GM12878 (cell line): ENCODE data around the gene BBX. TPM values are rescaled to one million over a fixed set of nuclear protein-coding genes. Genes with fewer than 3 reads are reported as not detected.

Source experiments
- ATAC-seq: fragments of 200-7000 bp; cut with Tn5 transposase; 3 replicates; pipeline ENCODE4 v1.9.1; 2020; ENCODE audit warnings: mild to moderate bottlenecking, moderate library complexity
- BruUV-seq: library from RNA; stranded (reverse); fragments of 400-500 nt; replicated peaks from 2 replicates; lab custom pipeline; 2021; lab: Mats Ljungman, UMichigan
- CTCF ChIA-PET: fragments of 300-600 bp; sonication (Branson Sonifier 250); formaldehyde crosslinking; extraction: SDS; loops from one replicate; lab custom pipeline; 2021; ENCODE audit warnings: inconsistent platforms; lab: Yijun Ruan, JAX
- POLR2A ChIA-PET: fragments of 350-600 bp; formaldehyde crosslinking; extraction: SDS; loops from one replicate; lab custom pipeline; 2021; ENCODE audit warnings: inconsistent platforms; lab: Charles Lee
- RAD21 ChIA-PET: fragments of 300-600 bp; sonication (Branson Sonifier 250); formaldehyde crosslinking; loops from one replicate; lab custom pipeline; 2023; ENCODE audit warnings: antibody characterized with exemption; ENCODE audit not compliant: unreplicated experiment; lab: Charles Lee
- SMC1A ChIA-PET: fragments of 300-600 bp; sonication (Branson Sonifier 250); formaldehyde crosslinking; loops from one replicate; lab custom pipeline; 2023; ENCODE audit not compliant: unreplicated experiment, uncharacterized antibody; lab: Charles Lee
- DNase-seq: peaks from one replicate; pipeline ENCODE4 v3.0.0-alpha.2; 2011; ENCODE audit warnings: low read depth, low spot score
- FAIRE-seq: peaks from 3 replicates; lab custom pipeline; 2011; peaks lifted over from hg19 to GRCh38; lab: Jason Lieb, UNC
- H2AFZ ChIP-seq: 2 replicates; pipeline ENCODE4 v1.6.0; 2011; ENCODE audit warnings: low read depth, low read length, control low read depth; ENCODE audit not compliant: control insufficient read depth
- H3K27ac ChIP-seq: 2 replicates; pipeline ENCODE4 v1.5.1; 2011; ENCODE audit warnings: control low read depth; ENCODE audit not compliant: control insufficient read depth, insufficient read depth
- H3K27me3 ChIP-seq, 2 experiments: replicated peaks in 1 of 2; 2 replicates each; pipeline versions ENCODE4 v1.6.0 to v1.6.1; 2011; ENCODE audit warnings: low read length in 1 of 2; ENCODE audit not compliant: control insufficient read depth in 2 of 2, insufficient read depth in 2 of 2
- H3K36me3 ChIP-seq, 2 experiments: 2 replicates each; pipeline ENCODE4 v1.5.1; 2011; ENCODE audit warnings: low read length in 1 of 2; ENCODE audit not compliant: control insufficient read depth in 2 of 2, insufficient read depth in 2 of 2
- H3K4me1 ChIP-seq: 2 replicates; pipeline ENCODE4 v1.6.1; 2011; ENCODE audit warnings: mild to moderate bottlenecking, low read length, moderate library complexity, mixed read lengths; ENCODE audit not compliant: control insufficient read depth, insufficient read depth
- H3K4me2 ChIP-seq: 2 replicates; pipeline ENCODE4 v1.6.0; 2011; ENCODE audit warnings: control low read depth; ENCODE audit not compliant: control insufficient read depth, insufficient read depth
- H3K4me3 ChIP-seq: fragments of 200-600 bp; sonication (generic); 2 replicates; pipeline ENCODE4 v1.5.1; 2016
- H3K79me2 ChIP-seq: 2 replicates; pipeline ENCODE4 v1.6.0; 2011; ENCODE audit warnings: low read length; ENCODE audit not compliant: control insufficient read depth, insufficient read depth
- H3K9ac ChIP-seq: 2 replicates; pipeline ENCODE4 v1.8.0; 2011; ENCODE audit warnings: low read length, control low read depth, mixed read lengths; ENCODE audit not compliant: control insufficient read depth, insufficient read depth
- H3K9me3 ChIP-seq: replicated peaks from 3 replicates; pipeline ENCODE4 v1.5.1; 2011; ENCODE audit warnings: mild to moderate bottlenecking, low read length; ENCODE audit not compliant: control insufficient read depth, insufficient read depth
- H4K20me1 ChIP-seq: 2 replicates; pipeline ENCODE4 v1.6.0; 2011; ENCODE audit not compliant: control insufficient read depth, insufficient read depth
- FOXK2 ChIP-seq: fragments of 450-650 bp; IDR thresholded peaks from 2 replicates; pipeline ENCODE4 v1.6.1; 2017; ENCODE audit warnings: mild to moderate bottlenecking, moderate library complexity
- MTA3 ChIP-seq: IDR thresholded peaks from 2 replicates; pipeline ENCODE4 v1.6.1; 2012; ENCODE audit warnings: low read length, inconsistent platforms, borderline replicate concordance
- RFX5 ChIP-seq: IDR thresholded peaks from 2 replicates; pipeline ENCODE4 v1.6.1; 2011; ENCODE audit warnings: low read depth, low read length, improper control_type of control experiment
- ZNF217 ChIP-seq: fragments of 450-650 bp; IDR thresholded peaks from 2 replicates; pipeline ENCODE4 v1.6.1; 2017; ENCODE audit warnings: antibody characterized with exemption, mild to moderate bottlenecking
- ZNF384 ChIP-seq: IDR thresholded peaks from 2 replicates; pipeline ENCODE4 v1.6.1; 2012; ENCODE audit warnings: low read depth, mild to moderate bottlenecking, low read length, improper control_type of control experiment, borderline replicate concordance
- WGBS: methylation state at CpG from one replicate; pipeline ENCODE4 v1.1.6; 2016; ENCODE audit warnings: low lambda C conversion rate; ENCODE audit not compliant: insufficient replicate concordance, insufficient coverage; ENCODE audit errors: missing lambda C conversion rate; 5-methylcytosine and 5-hydroxymethylcytosine counted together
- in situ Hi-C: fragments of 300-500 bp; cut with MboI; formaldehyde crosslinking; loops from 9 replicates; pipeline ENCODE4 v1.14.3; 2018; ENCODE audit warnings: mixed read lengths
- intact Hi-C: fragments of 100-400 bp; cut with micrococcal nuclease; formaldehyde crosslinking; loops from one replicate; pipeline ENCODE4 v1.14.2; 2022; ENCODE audit not compliant: unreplicated experiment
- polyA plus RNA-seq, 11 experiments: library from polyadenylated mRNA; depleted of rRNA in 4 of 11; unstranded in 6 of 11; stranded (reverse) in 5 of 11; fragments of >200 nt; fragmentation: Nextera tagmentation in 4 of 11; fragmentation: Illumina TruSeq in 1 of 11; extraction: Ambion mirVana in 4 of 11; extraction: Trizol in 1 of 11; gene quantifications; 1 replicate in 1 of 11; 2 replicates in 10 of 11; pipeline versions ENCODE4 v1.2.1 to v1.2.3, GENCODE V29; 2011 to 2016; ENCODE audit warnings: inconsistent platforms in 2 of 11, missing spikeins in 2 of 11, low read depth in 1 of 11
- total RNA-seq, 4 experiments: library from RNA; depleted of rRNA in 3 of 4; stranded (reverse); fragments of >200 nt in 3 of 4; fragmentation: Illumina TruSeq in 1 of 4; extraction: Trizol in 1 of 4; gene quantifications; 2 replicates each; pipeline versions ENCODE4 v1.2.1 to v1.2.3, GENCODE V29; 2013 to 2021
- TF ChIP-seq, protein P1 (sequence below): fragments of 450-650 bp; formaldehyde crosslinking; IDR thresholded peaks from 2 replicates; pipeline ENCODE4 v1.4.0; 2022; ENCODE audit warnings: mild to moderate bottlenecking, moderate library complexity
- TF ChIP-seq, protein P2 (sequence below): fragments of 450-650 bp; IDR thresholded peaks from 2 replicates; pipeline ENCODE4 v1.6.1; 2017; ENCODE audit warnings: mild to moderate bottlenecking, moderate library complexity
- TF ChIP-seq, protein P3 (sequence below): fragments of 450-650 bp; IDR thresholded peaks from 2 replicates; pipeline ENCODE4 v1.6.1; 2017; ENCODE audit warnings: borderline replicate concordance
- TF ChIP-seq, protein P4 (sequence below), 3 experiments: IDR thresholded peaks in 2 of 3; conservative IDR thresholded peaks in 1 of 3; 2 replicates each; pipeline ENCODE4 v1.5.1; 2011; ENCODE audit warnings: low read depth in 3 of 3, low read length in 3 of 3, mild to moderate bottlenecking in 3 of 3, control low read depth in 2 of 3, moderate library complexity in 2 of 3, inconsistent platforms in 1 of 3, mixed read lengths in 1 of 3; ENCODE audit not compliant: control insufficient read depth in 2 of 3, insufficient read depth in 1 of 3; ENCODE audit errors: extremely low read depth in 1 of 3

Gene BBX
- total and polyA plus RNA-seq, 10 of the 15 experiments (the other 5 are each of a cell fraction or from before 2014, with no cell fraction given) = 13.3 to 38.5 (median 32.0) TPM

DNA sequence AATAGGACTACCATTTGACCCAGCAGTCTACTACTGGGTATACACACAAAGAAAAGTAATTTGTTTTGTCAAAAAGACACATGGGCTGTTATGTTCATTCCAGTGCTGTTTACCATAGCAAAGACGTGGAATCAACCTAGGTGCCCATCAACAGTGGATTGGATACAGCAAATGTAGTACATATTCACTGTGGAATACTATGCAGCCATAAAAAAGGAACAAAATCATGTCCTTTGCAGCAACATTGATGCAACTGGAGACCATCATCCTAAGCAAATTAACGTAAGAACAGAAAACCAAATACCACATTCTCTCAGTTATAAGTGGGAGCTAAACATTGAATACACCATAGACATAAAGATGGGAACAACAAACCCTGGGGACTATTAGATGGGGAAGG lies 25.8 kb downstream of the BBX start:
- no peak overlapping the region for H3K27ac ChIP-seq
- in situ Hi-C loops (no loop called here), intact Hi-C loops (no loop called here)
- no peaks in the 10 kb centered on the region for H4K20me1 ChIP-seq
- H3K4me1 ChIP-seq = no peaks in the 10 kb centered on the region
- H2AFZ ChIP-seq = no peak overlapping the region
- DNase-seq (no peak), FAIRE-seq (no peak), ATAC-seq (no peak)
- no peak overlapping the region for H3K4me3 ChIP-seq
- no TSS peak for BruUV-seq
- no peaks in the 10 kb centered on the region for H3K36me3 ChIP-seq
- CTCF ChIA-PET = interaction anchor here (2.1 kb wide), 1 partner anchor 25 kb away, joined by 7 read pairs; no protein-coding TSS in a partner anchor
- H3K27me3 ChIP-seq = no peaks in the 10 kb centered on the region
- RAD21 ChIA-PET = no interaction called here
- no peak overlapping the region for H3K4me2 ChIP-seq
- WGBS = 93% methylated on average over 2 of the region's 2 CpGs
- POLR2A ChIA-PET = no interaction called here
- no peak overlapping the region for H3K9ac ChIP-seq
- no peaks in the 10 kb centered on the region; the same call in 2 of the 3 replicates for H3K9me3 ChIP-seq
- H3K79me2 ChIP-seq = no peaks in the 10 kb centered on the region
- SMC1A ChIA-PET = interaction anchor here (1.3 to 2.5 kb wide), 2 partner anchors 11 to 16 kb away, joined by 3 to 7 read pairs; no protein-coding TSS in a partner anchor
- TF ChIP-seq, protein P1, sequence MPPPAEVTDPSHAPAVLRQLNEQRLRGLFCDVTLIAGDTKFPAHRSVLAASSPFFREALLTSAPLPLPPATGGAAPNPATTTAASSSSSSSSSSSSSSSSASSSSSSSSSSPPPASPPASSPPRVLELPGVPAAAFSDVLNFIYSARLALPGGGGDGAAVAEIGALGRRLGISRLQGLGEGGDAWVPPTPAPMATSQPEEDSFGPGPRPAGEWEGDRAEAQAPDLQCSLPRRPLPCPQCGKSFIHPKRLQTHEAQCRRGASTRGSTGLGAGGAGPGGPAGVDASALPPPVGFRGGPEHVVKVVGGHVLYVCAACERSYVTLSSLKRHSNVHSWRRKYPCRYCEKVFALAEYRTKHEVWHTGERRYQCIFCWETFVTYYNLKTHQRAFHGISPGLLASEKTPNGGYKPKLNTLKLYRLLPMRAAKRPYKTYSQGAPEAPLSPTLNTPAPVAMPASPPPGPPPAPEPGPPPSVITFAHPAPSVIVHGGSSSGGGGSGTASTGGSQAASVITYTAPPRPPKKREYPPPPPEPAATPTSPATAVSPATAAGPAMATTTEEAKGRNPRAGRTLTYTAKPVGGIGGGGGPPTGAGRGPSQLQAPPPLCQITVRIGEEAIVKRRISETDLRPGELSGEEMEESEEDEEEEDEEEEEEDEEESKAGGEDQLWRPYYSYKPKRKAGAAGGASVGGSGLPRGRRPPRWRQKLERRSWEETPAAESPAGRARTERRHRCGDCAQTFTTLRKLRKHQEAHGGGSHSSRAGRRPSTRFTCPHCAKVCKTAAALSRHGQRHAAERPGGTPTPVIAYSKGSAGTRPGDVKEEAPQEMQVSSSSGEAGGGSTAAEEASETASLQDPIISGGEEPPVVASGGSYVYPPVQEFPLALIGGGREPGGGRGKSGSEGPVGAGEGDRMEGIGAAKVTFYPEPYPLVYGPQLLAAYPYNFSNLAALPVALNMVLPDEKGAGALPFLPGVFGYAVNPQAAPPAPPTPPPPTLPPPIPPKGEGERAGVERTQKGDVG (CRISPR knock-in tag) = no peak
- TF ChIP-seq, protein P2, sequence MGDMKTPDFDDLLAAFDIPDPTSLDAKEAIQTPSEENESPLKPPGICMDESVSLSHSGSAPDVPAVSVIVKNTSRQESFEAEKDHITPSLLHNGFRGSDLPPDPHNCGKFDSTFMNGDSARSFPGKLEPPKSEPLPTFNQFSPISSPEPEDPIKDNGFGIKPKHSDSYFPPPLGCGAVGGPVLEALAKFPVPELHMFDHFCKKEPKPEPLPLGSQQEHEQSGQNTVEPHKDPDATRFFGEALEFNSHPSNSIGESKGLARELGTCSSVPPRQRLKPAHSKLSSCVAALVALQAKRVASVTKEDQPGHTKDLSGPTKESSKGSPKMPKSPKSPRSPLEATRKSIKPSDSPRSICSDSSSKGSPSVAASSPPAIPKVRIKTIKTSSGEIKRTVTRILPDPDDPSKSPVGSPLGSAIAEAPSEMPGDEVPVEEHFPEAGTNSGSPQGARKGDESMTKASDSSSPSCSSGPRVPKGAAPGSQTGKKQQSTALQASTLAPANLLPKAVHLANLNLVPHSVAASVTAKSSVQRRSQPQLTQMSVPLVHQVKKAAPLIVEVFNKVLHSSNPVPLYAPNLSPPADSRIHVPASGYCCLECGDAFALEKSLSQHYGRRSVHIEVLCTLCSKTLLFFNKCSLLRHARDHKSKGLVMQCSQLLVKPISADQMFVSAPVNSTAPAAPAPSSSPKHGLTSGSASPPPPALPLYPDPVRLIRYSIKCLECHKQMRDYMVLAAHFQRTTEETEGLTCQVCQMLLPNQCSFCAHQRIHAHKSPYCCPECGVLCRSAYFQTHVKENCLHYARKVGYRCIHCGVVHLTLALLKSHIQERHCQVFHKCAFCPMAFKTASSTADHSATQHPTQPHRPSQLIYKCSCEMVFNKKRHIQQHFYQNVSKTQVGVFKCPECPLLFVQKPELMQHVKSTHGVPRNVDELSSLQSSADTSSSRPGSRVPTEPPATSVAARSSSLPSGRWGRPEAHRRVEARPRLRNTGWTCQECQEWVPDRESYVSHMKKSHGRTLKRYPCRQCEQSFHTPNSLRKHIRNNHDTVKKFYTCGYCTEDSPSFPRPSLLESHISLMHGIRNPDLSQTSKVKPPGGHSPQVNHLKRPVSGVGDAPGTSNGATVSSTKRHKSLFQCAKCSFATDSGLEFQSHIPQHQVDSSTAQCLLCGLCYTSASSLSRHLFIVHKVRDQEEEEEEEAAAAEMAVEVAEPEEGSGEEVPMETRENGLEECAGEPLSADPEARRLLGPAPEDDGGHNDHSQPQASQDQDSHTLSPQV = no peak
- TF ChIP-seq, protein P3, sequence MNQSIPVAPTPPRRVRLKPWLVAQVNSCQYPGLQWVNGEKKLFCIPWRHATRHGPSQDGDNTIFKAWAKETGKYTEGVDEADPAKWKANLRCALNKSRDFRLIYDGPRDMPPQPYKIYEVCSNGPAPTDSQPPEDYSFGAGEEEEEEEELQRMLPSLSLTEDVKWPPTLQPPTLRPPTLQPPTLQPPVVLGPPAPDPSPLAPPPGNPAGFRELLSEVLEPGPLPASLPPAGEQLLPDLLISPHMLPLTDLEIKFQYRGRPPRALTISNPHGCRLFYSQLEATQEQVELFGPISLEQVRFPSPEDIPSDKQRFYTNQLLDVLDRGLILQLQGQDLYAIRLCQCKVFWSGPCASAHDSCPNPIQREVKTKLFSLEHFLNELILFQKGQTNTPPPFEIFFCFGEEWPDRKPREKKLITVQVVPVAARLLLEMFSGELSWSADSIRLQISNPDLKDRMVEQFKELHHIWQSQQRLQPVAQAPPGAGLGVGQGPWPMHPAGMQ = no peak
- TF ChIP-seq RFX5 (no peak), FOXK2 (no peak), ZNF384 (no peak), ZNF217 (no peak), MTA3 (no peak)
- TF ChIP-seq, protein P4, sequence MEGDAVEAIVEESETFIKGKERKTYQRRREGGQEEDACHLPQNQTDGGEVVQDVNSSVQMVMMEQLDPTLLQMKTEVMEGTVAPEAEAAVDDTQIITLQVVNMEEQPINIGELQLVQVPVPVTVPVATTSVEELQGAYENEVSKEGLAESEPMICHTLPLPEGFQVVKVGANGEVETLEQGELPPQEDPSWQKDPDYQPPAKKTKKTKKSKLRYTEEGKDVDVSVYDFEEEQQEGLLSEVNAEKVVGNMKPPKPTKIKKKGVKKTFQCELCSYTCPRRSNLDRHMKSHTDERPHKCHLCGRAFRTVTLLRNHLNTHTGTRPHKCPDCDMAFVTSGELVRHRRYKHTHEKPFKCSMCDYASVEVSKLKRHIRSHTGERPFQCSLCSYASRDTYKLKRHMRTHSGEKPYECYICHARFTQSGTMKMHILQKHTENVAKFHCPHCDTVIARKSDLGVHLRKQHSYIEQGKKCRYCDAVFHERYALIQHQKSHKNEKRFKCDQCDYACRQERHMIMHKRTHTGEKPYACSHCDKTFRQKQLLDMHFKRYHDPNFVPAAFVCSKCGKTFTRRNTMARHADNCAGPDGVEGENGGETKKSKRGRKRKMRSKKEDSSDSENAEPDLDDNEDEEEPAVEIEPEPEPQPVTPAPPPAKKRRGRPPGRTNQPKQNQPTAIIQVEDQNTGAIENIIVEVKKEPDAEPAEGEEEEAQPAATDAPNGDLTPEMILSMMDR (IDR thresholded peaks at IDR 0.05 in 2 of 3, conservative IDR thresholded peaks at IDR 0.05 in 1 of 3; ENCODE audit: control insufficient read depth in 2 of 3, extremely low read depth in 1 of 3, insufficient read depth in 1 of 3, low read depth in 3 of 3, low read length in 3 of 3) = no peak
